ENCODE results near the gene BRD8.

The BRD8 gene

DNA sequence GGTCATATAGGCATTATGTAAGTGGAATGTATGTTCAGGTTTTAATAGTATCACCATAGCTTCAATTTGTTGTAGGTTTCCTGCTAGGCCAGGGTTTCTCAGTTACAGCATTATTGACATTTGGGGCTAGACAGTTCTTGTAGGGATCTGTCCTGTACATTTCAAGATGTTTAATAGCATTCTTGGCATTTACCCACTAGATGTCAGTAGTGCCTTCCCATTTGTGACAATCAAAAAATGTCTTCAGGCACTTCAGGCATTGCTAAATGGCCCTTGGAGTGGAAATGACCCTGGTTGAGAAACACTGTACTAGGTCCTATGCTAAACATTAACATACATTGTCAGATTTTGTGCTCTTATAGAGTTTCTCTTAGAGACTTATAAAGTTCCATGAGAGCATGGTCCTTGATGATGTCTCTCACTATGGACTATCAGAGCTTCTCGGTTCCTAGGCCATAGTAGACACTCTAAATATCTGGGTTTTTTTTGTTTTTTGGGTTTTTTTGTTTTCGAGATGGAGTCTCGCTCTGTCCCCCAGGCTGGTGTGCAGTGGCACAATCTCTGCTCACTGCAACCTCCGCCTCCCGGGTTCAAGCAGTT lies 1.9 kb upstream of the BRD8 start:
- TF ChIP-seq POLR2AphosphoS5 (IDR thresholded peaks at IDR 0.05; ENCODE audit: low read depth, low read length) (no peak), FOXP2 (optimal IDR thresholded peaks at IDR 0.05; ENCODE audit: borderline replicate concordance, extremely low read depth, extremely low read length, insufficient read depth) (no peak), SIN3A (IDR thresholded peaks at IDR 0.05; ENCODE audit: borderline replicate concordance, insufficient read depth, low read length) (no peak), TAF1 (IDR thresholded peaks at IDR 0.05; ENCODE audit: borderline replicate concordance, insufficient read depth, low read length) (no peak)
- TF ChIP-seq, protein P1, sequence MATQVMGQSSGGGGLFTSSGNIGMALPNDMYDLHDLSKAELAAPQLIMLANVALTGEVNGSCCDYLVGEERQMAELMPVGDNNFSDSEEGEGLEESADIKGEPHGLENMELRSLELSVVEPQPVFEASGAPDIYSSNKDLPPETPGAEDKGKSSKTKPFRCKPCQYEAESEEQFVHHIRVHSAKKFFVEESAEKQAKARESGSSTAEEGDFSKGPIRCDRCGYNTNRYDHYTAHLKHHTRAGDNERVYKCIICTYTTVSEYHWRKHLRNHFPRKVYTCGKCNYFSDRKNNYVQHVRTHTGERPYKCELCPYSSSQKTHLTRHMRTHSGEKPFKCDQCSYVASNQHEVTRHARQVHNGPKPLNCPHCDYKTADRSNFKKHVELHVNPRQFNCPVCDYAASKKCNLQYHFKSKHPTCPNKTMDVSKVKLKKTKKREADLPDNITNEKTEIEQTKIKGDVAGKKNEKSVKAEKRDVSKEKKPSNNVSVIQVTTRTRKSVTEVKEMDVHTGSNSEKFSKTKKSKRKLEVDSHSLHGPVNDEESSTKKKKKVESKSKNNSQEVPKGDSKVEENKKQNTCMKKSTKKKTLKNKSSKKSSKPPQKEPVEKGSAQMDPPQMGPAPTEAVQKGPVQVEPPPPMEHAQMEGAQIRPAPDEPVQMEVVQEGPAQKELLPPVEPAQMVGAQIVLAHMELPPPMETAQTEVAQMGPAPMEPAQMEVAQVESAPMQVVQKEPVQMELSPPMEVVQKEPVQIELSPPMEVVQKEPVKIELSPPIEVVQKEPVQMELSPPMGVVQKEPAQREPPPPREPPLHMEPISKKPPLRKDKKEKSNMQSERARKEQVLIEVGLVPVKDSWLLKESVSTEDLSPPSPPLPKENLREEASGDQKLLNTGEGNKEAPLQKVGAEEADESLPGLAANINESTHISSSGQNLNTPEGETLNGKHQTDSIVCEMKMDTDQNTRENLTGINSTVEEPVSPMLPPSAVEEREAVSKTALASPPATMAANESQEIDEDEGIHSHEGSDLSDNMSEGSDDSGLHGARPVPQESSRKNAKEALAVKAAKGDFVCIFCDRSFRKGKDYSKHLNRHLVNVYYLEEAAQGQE (IDR thresholded peaks at IDR 0.05; ENCODE audit: insufficient read depth in 1 of 2, low read depth in 2 of 2, low read length in 2 of 2): no peak

DNA sequence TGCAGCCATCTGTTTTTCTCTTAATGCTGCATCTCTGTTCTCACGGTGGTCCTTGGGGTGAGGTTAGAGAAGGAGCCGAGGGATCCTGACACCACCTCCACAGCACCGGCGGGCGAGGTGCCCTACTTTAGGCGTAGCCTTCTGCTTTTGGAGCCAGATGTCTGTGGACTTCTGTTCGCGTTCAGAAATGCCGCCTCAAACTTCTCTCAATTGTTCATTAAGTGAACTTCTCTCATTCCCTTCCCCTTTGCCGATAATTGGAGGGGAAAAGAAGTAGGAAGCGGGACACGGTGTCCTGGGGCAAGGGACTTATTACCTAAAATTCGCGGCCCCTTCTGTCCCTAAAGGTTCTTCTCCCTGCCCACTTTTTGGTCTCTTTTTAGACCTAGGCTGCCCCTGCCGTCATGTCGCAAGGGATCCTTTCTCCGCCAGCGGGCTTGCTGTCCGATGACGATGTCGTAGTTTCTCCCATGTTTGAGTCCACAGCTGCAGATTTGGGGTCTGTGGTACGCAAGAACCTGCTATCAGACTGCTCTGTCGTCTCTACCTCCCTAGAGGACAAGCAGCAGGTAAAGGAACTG lies 937 bp upstream of the BRD8 start:
- TF ChIP-seq POLR2AphosphoS5 (IDR thresholded peaks at IDR 0.05; ENCODE audit: low read depth, low read length) (no peak), SIN3A (IDR thresholded peaks at IDR 0.05; ENCODE audit: borderline replicate concordance, insufficient read depth, low read length) (no peak), FOXP2 (optimal IDR thresholded peaks at IDR 0.05; ENCODE audit: borderline replicate concordance, extremely low read depth, extremely low read length, insufficient read depth) (no peak), TAF1 (IDR thresholded peaks at IDR 0.05; ENCODE audit: borderline replicate concordance, insufficient read depth, low read length) (no peak)
- TF ChIP-seq, protein P1 (IDR thresholded peaks at IDR 0.05; ENCODE audit: insufficient read depth in 1 of 2, low read depth in 2 of 2, low read length in 2 of 2): no peak

DNA sequence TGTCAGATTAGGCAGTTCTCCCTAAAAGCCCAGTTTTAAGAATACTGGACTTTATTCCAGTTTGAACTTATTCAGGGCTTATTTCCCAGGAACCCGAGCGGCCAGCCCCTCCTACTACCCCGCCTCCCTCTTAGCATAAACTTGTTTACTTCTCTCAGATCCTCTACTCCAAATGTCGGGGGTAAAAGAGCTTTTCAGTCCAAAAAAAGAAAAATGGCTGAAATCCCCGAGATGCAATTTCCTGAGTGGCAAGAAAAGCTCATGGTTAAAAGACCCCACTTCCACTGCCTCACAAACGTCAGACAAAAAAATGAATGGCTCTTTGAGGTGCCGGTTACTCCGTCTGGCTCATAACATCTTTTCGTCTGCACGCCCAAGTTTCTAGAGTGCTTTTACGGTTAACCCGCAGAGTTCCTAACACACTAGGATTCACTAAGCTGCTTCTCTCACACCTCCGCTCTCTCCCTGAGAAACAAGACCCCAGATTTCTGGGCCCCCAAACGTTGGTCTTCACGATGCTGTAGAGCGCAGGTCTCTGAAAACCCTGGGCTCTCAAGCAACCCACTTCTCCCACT lies 402 bp downstream of the BRD8 start:
- TF ChIP-seq SIN3A (IDR thresholded peaks at IDR 0.05; ENCODE audit: borderline replicate concordance, insufficient read depth, low read length): peak; percentile 80; the same call in 1 of the 2 replicates
- TF ChIP-seq TAF1 (IDR thresholded peaks at IDR 0.05; ENCODE audit: borderline replicate concordance, insufficient read depth, low read length): no peak

DNA sequence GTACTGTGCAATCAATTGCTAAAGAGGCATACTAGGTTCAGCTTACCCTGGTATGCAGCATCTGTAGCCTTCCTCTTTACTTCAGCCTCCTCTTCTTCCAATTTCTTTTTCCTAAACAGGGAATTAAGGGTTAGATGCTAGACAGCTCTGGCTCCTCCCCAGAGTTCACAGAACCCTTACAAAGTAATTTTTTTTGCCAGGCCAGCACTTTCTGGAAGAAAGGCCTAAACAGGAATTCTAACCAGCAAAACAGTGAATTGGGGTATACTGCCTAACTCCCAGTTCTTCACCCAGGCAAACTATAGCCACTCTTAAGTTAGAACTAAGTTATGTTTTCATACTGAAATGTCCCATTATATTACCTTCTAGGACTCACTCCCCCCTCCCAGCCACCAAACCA lies 8.1 kb downstream of the BRD8 start:
- TF ChIP-seq POLR2AphosphoS5 (IDR thresholded peaks at IDR 0.05; ENCODE audit: low read depth, low read length) (no peak), TAF1 (IDR thresholded peaks at IDR 0.05; ENCODE audit: borderline replicate concordance, insufficient read depth, low read length) (no peak), SIN3A (IDR thresholded peaks at IDR 0.05; ENCODE audit: borderline replicate concordance, insufficient read depth, low read length) (no peak), FOXP2 (optimal IDR thresholded peaks at IDR 0.05; ENCODE audit: borderline replicate concordance, extremely low read depth, extremely low read length, insufficient read depth) (no peak)
- TF ChIP-seq, protein P1 (IDR thresholded peaks at IDR 0.05; ENCODE audit: insufficient read depth in 1 of 2, low read depth in 2 of 2, low read length in 2 of 2): no peak

DNA sequence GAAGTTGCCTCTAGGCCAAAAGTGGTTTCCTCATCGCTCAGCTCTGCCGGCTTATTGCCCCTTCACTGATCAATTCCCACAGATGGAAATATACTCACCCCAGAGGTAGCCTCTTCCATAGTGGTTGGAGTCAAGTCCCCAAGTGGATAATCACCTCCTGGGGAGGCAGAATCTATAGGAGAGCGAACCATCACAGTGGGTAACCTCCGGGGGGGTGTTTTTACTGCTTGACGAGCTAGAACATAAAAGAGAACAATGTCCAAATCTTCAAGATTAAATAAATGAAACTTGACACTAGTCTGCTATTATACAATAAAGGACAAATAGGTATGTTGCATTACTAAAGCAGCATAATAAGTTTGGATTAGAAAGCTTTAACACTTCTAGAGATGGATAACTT lies 9.3 kb downstream of the BRD8 start:
- TF ChIP-seq SIN3A (IDR thresholded peaks at IDR 0.05; ENCODE audit: borderline replicate concordance, insufficient read depth, low read length) (no peak), POLR2AphosphoS5 (IDR thresholded peaks at IDR 0.05; ENCODE audit: low read depth, low read length) (no peak), FOXP2 (optimal IDR thresholded peaks at IDR 0.05; ENCODE audit: borderline replicate concordance, extremely low read depth, extremely low read length, insufficient read depth) (no peak), TAF1 (IDR thresholded peaks at IDR 0.05; ENCODE audit: borderline replicate concordance, insufficient read depth, low read length) (no peak)
- TF ChIP-seq, protein P1 (IDR thresholded peaks at IDR 0.05; ENCODE audit: insufficient read depth in 1 of 2, low read depth in 2 of 2, low read length in 2 of 2): no peak
